ENCODE results near the gene USP20.
"Not testable (repeated sequence)": the region's sequence is repeated elsewhere in the genome, so short reads cannot be mapped to it uniquely, and the experiment has no call there.

The USP20 gene

DNA sequence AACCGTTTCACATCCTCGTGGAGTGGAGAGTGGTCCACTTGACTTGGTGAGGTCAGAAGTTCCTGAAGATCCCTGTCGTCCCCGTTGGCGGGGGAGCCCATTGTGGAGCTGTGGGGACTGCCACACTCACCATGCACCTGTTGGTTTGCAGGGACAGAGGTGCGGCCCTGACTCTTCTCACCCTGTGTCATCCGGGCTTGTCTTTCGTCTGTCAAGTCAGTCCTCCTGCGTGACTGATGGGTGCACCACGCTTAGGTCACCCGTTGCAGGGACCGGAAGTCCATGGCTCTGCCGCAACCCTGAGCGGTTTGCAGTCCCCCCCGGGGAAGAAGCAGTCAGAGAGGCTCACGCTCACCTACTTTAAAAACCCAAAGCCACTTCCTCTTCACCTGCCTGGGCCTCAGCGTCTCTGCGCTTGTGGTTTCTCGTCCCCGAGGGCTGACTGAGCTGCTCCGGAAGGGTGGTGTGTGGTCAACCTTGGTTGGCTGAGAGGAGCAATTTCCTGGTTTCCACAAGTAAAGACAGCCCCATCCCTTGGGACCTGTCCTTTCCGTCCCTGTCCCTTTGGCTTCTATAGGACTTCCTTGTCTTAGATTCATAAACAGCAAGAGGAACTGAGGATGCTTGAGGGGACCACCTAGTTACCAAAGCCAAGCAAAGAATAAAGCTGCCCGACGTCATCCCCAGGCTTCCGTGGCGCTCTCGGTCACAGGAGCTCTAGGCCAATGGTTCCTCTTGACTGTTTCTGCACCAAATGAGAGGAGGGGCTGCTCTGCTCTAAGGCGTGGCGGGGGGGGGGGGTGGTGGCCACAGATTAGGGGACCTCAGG is 53.2 kb downstream of the USP20 start:
- peaks cover 21% of the 10 kb centered on the region for H3K4me1 ChIP-seq (ENCODE audit: control insufficient read depth, insufficient read depth, low read length)
- no peak for DNase-seq (ENCODE audit: low read depth)
- H3K4me3 ChIP-seq (ENCODE audit: low read length) = no peak overlapping the region
- no peaks in the 10 kb centered on the region for H3K27me3 ChIP-seq (replicated peaks; ENCODE audit: control insufficient read depth, insufficient read depth, low read length)
- H3K9me3 ChIP-seq (ENCODE audit: control insufficient read depth, low read length) = no peaks in the 10 kb centered on the region
- peaks cover 12% of the 10 kb centered on the region for H3K36me3 ChIP-seq (ENCODE audit: control insufficient read depth, insufficient read depth, low read length, severe bottlenecking)
- H3K9ac ChIP-seq (ENCODE audit: low read length) = no peak overlapping the region

DNA sequence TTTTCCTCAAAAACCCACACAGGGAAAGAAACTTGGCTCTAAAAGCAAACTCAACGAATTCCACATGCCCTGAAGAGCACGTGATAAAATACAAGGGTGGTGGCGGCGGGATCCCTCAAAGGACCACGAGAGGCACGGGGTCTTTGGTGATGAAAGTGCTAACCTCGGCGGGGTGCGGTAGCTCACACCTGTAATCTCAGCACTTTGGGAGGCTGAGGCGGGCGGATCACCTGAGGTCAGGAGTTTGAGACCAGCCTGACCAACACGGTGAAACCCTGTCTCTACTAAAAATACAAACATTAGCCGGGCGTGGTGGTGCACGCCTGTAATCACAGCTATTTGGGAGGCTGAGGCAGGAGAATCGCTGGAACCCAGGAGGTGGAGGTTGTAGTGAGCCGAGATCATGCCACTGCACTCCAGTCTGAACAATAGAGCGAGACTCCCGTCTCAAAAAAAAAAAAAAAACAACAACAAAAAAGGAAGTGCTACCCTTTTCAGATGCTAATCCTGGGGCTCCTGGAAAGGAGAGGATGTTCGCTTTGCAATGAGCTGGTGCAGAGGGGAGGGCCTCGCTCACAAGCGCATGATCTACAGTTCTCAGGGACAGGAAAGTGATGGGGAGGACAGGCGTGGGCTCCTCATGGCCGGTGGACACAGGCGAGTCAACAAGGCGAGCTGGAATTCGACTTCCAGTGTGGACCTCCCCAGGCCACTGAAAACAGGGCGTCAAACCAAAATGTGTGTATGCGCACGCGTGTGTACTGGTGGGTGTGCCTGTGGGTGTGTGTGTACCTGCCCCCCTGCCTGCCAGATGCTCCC is 54.1 kb downstream of the USP20 start:
- no peaks in the 10 kb centered on the region for H3K9me3 ChIP-seq (ENCODE audit: control insufficient read depth, low read length)
- no peak overlapping the region for H3K4me3 ChIP-seq (ENCODE audit: low read length)
- no peaks in the 10 kb centered on the region for H3K27me3 ChIP-seq (replicated peaks; ENCODE audit: control insufficient read depth, insufficient read depth, low read length)
- peaks cover 15% of the 10 kb centered on the region for H3K36me3 ChIP-seq (ENCODE audit: control insufficient read depth, insufficient read depth, low read length, severe bottlenecking)
- H3K9ac ChIP-seq (ENCODE audit: low read length) = no peak overlapping the region
- H3K4me1 ChIP-seq (ENCODE audit: control insufficient read depth, insufficient read depth, low read length) = peaks cover 16% of the 10 kb centered on the region
- no peak for DNase-seq (ENCODE audit: low read depth)

DNA sequence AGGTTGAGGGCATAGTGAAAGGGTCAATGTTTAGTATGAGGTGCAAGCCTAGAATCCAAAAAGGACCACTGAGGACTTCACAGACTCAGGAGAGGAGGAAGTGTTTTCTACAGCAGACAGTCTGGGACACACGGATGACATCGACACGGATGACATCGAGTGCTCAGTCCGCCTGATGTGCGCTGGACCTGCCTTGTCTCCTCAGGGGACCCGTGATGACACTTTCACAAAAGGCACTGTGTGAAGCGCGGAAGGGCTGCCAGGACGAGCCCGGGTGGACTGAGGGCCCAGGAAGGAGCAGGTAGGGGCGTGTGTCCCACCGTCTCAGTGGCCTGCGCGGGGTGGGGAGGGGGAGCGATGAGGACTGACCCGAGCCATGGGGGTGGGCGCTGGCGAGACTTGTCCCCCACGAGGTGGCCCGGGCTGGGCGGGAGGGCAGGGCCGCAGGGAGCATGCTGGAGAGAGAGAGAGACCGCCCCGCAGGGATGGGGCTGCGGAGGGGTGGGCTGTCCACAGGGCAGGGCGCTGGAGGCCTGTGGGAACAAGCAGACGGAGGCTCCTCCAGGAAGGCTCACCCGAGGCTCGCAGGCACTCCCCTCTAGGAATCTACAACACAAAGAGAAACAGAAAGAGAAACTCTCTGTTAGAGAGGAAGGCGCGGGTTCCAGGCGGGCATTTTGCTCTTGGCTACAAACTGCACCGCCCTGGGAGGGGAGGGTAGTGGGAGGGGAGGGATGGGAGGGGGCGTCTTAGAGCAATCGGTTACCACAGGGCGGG is 54.9 kb downstream of the USP20 start:
- DNase-seq (ENCODE audit: low read depth) = no peak
- peaks cover 22% of the 10 kb centered on the region for H3K36me3 ChIP-seq (ENCODE audit: control insufficient read depth, insufficient read depth, low read length, severe bottlenecking)
- no peak overlapping the region for H3K9ac ChIP-seq (ENCODE audit: low read length)
- no peak overlapping the region for H3K4me3 ChIP-seq (ENCODE audit: low read length)
- H3K4me1 ChIP-seq (ENCODE audit: control insufficient read depth, insufficient read depth, low read length) = peaks cover 8% of the 10 kb centered on the region
- H3K9me3 ChIP-seq (ENCODE audit: control insufficient read depth, low read length) = no peaks in the 10 kb centered on the region
- no peaks in the 10 kb centered on the region for H3K27me3 ChIP-seq (replicated peaks; ENCODE audit: control insufficient read depth, insufficient read depth, low read length)

DNA sequence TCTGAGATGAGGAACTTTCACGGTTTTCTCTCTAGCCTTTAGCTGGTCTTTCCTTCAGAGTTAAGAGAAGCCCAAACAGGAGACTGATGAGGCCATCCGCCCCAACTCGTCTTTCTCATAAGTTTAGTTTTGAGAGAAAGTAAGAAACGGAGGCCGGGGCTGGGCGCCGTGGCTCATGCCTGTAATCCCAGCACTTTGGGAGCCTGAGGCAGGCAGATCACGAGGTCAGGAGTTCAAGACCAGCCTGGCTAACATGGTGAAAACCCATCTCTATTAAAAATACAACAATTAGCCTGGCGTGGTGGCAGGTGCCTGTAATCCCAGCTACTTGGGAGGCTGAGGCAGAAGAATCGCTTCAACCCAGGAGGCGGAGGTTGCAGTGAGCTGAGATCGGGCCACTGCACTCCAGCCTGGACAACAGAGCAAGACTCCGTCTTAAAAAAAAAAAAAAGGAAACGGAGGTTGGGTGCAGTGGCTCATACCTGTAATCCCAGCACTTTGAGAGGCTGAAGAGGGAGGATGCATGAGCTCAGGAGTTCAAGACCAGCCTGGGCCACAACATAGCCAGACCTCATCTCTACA is 55.6 kb downstream of the USP20 start:
- H3K4me1 ChIP-seq (ENCODE audit: control insufficient read depth, insufficient read depth, low read length); H3K9ac ChIP-seq (ENCODE audit: low read length); DNase-seq (ENCODE audit: low read depth); H3K9me3 ChIP-seq (ENCODE audit: control insufficient read depth, low read length); H3K4me3 ChIP-seq (ENCODE audit: low read length); H3K27me3 ChIP-seq (replicated peaks; ENCODE audit: control insufficient read depth, insufficient read depth, low read length): not testable (repeated sequence)
- peaks cover 29% of the 10 kb centered on the region for H3K36me3 ChIP-seq (ENCODE audit: control insufficient read depth, insufficient read depth, low read length, severe bottlenecking)

DNA sequence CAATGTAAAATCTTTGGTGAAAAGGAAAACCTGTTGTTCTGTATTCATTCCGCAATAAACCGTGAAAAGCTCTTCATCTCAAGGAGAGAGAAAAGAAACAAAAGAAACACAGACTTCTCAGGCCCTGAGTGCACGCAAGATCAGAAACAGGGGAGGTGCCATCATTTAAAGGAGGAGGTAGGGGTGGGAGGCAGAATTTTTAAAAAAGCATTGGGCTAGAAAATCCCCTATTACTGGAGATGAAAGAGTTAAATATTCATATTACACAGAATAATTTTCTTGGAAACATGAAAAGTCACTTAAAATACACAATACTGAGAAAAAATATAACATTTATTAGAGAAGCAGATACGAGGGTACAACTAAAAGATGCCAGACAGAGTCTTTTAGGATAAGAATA is 56.3 kb downstream of the USP20 start:
- H3K27me3 ChIP-seq (replicated peaks; ENCODE audit: control insufficient read depth, insufficient read depth, low read length) = no peaks in the 10 kb centered on the region
- no peak for DNase-seq (ENCODE audit: low read depth)
- no peaks in the 10 kb centered on the region for H3K4me1 ChIP-seq (ENCODE audit: control insufficient read depth, insufficient read depth, low read length)
- H3K4me3 ChIP-seq (ENCODE audit: low read length) = no peak overlapping the region
- no peaks in the 10 kb centered on the region for H3K9me3 ChIP-seq (ENCODE audit: control insufficient read depth, low read length)
- no peak overlapping the region for H3K9ac ChIP-seq (ENCODE audit: low read length)
- peaks cover 33% of the 10 kb centered on the region for H3K36me3 ChIP-seq (ENCODE audit: control insufficient read depth, insufficient read depth, low read length, severe bottlenecking)

DNA sequence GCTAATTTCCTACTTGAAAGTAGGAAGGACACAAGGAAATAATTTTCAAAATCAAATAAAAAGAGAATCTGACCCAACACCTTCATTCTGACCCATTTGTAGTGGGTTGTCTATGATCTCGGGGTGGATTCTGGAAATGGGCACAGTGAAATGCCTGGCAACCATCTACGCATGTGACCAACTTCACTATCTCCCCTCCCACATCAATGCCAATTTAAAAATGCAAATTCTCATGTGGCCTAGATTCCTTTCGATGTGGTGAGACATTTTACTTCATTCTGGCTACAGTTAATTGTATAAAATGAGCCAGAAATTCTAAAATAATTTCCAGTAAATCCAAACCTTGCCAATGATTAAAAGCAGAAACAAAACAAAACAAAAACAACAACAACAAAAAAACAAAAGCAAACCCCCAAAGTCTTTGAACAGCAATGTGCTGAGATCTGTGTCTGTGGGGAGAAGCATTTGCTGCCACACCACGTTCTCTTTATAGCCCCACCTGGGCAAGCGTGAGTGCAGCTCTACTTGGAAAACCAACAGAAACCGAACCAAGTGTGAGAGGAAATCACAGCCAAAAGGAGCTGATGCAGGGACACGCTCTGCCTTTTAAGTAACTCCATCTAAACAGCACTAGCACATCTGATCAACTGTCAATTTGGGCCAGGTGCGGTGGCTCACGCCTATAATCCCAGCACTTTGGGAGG is 59.0 kb downstream of the USP20 start:
- no peak for DNase-seq (ENCODE audit: low read depth)
- H3K9me3 ChIP-seq (ENCODE audit: control insufficient read depth, low read length) = no peaks in the 10 kb centered on the region
- peaks cover 33% of the 10 kb centered on the region for H3K36me3 ChIP-seq (ENCODE audit: control insufficient read depth, insufficient read depth, low read length, severe bottlenecking)
- no peaks in the 10 kb centered on the region for H3K4me1 ChIP-seq (ENCODE audit: control insufficient read depth, insufficient read depth, low read length)
- H3K9ac ChIP-seq (ENCODE audit: low read length) = no peak overlapping the region
- H3K4me3 ChIP-seq (ENCODE audit: low read length) = no peak overlapping the region
- no peaks in the 10 kb centered on the region for H3K27me3 ChIP-seq (replicated peaks; ENCODE audit: control insufficient read depth, insufficient read depth, low read length)

DNA sequence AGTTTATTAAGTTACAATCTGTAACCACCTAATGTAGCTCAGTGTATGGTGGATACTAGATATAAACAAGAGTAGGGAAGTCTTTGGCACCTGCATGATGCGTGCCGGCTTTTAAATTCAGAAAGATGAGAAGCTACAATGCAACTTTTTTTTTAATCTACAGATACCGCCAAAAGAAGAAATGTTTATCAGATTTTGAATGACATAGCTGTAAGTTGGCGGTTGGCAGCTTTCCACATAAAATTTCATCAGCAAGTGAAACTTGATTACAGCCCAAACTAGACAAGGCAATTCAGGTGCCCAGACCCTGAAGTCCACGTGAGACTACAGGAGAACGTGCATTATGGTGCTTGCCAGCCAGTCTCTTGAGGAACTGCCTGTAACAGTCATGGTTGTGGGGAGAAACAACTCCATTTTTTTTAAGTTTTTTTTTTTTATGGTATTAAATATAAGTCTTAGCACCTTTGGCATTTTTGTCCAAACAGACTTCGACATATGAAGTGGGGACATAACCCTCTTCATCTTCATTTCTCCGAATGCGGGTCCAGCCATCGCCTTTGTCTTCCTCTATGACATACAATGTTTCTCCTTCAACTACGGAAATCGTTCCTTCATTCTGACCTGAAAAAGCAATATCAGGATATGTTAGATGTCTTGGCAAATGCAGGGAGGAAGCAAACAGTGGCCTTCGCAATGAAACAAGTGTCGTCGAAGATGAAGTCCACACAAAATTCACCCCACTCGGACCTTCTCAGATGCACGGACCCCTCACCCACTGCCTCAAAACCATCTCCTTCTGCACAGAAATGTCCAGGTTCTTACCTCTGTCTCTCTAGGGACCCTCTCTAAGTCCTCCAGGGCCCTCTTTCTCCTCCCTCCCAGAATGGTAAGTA is 60.4 kb downstream of the USP20 start:
- H3K4me3 ChIP-seq (ENCODE audit: low read length) = no peak overlapping the region
- H3K9me3 ChIP-seq (ENCODE audit: control insufficient read depth, low read length) = no peaks in the 10 kb centered on the region
- H3K36me3 ChIP-seq (ENCODE audit: control insufficient read depth, insufficient read depth, low read length, severe bottlenecking) = peaks cover 39% of the 10 kb centered on the region
- no peak for DNase-seq (ENCODE audit: low read depth)
- no peaks in the 10 kb centered on the region for H3K27me3 ChIP-seq (replicated peaks; ENCODE audit: control insufficient read depth, insufficient read depth, low read length)
- no peak overlapping the region for H3K9ac ChIP-seq (ENCODE audit: low read length)
- H3K4me1 ChIP-seq (ENCODE audit: control insufficient read depth, insufficient read depth, low read length) = no peaks in the 10 kb centered on the region

DNA sequence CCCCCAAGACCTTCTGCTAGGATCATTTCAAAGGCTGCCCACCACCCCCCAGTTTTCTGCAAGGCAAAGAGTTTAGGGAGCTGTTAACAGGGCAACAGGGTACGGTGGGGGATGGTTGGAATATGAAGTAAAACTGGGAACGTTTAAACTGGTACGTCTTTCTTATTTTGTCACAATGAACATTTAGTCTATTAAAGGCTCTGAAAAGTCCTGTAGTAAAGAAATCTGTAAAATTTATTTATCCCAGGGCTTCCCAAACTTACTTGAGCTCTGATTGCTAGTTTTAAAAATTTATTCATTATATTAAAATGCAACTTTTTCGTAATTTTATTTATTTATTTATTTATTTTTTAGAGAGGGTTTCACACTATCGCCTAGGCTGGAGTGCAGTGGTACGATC is 62.0 kb downstream of the USP20 start:
- Histone ChIP-seq H3K27me3 (replicated peaks; ENCODE audit: control insufficient read depth, insufficient read depth, low read length) (no peaks in the 10 kb centered on the region), H3K9ac (ENCODE audit: low read length) (no peak overlapping the region), H3K4me3 (ENCODE audit: low read length) (no peak overlapping the region), H3K36me3 (ENCODE audit: control insufficient read depth, insufficient read depth, low read length, severe bottlenecking) (peaks cover 52% of the 10 kb centered on the region), H3K9me3 (ENCODE audit: control insufficient read depth, low read length) (no peaks in the 10 kb centered on the region), H3K4me1 (ENCODE audit: control insufficient read depth, insufficient read depth, low read length) (no peaks in the 10 kb centered on the region)
- DNase-seq (ENCODE audit: low read depth) = no peak

DNA sequence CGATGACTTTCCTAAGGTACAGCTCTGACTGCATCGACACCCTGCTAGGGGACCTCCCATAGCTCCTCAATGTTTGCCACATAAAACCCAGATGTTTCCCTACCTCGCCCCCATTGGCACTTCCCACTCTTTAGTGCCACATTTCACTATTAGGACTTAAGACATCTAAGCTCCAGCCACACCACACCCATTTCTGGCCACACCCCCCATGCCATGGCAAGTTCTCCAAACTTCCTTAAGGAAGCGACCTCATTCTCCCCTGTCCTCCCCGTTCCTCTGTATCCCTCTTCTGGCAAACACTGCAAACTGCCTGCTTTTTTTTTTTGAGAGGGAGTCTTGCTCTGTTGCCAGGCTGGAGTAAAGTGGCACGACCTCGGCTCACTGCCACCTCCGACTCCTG is 62.9 kb downstream of the USP20 start:
- no peak overlapping the region for H3K4me3 ChIP-seq (ENCODE audit: low read length)
- H3K36me3 ChIP-seq (ENCODE audit: control insufficient read depth, insufficient read depth, low read length, severe bottlenecking) = peaks cover 58% of the 10 kb centered on the region
- no peaks in the 10 kb centered on the region for H3K4me1 ChIP-seq (ENCODE audit: control insufficient read depth, insufficient read depth, low read length)
- no peak for DNase-seq (ENCODE audit: low read depth)
- H3K9me3 ChIP-seq (ENCODE audit: control insufficient read depth, low read length) = no peaks in the 10 kb centered on the region
- H3K27me3 ChIP-seq (replicated peaks; ENCODE audit: control insufficient read depth, insufficient read depth, low read length) = no peaks in the 10 kb centered on the region
- H3K9ac ChIP-seq (ENCODE audit: low read length) = no peak overlapping the region

DNA sequence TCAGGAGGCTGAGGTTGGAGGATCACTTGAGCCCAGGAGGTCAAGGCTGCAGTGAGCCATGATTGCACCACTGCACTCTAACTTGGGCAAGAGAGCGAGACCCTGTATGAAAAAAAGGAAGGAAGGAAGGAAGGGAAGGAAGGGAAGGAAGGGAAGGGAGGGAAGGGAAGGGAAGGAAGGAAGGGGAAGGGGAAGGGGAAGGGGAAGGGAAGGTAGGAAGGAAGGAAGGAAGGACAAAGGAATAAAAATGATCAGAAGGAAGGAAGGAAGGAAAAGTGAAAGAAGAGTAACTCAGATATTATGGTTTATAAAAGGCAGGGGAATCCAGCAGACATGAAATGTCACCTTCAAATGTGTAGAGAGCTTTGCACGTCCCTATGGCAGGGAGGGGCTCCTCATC is 64.4 kb downstream of the USP20 start:
- H3K9ac ChIP-seq (ENCODE audit: low read length) = no peak overlapping the region
- H3K9me3 ChIP-seq (ENCODE audit: control insufficient read depth, low read length) = no peaks in the 10 kb centered on the region
- no peak for DNase-seq (ENCODE audit: low read depth)
- peaks cover 52% of the 10 kb centered on the region for H3K36me3 ChIP-seq (ENCODE audit: control insufficient read depth, insufficient read depth, low read length, severe bottlenecking)
- no peaks in the 10 kb centered on the region for H3K27me3 ChIP-seq (replicated peaks; ENCODE audit: control insufficient read depth, insufficient read depth, low read length)
- H3K4me3 ChIP-seq (ENCODE audit: low read length) = no peak overlapping the region
- H3K4me1 ChIP-seq (ENCODE audit: control insufficient read depth, insufficient read depth, low read length) = no peaks in the 10 kb centered on the region
